Mesendoderm (in vitro differentiated cells): Measurements from ENCODE around the gene GEMIN8.
A peak's percentile ranks its signal among the peaks of the same experiment; 100 is the strongest.

Experiments used
- DNase-seq: peaks from one replicate; pipeline ENCODE4 v3.0.0; 2013
- H2AK5ac ChIP-seq: 2 replicates; pipeline ENCODE4 v1.6.1; 2013; ENCODE audit warnings: low read length, inconsistent platforms
- H2BK120ac ChIP-seq: 2 replicates; pipeline ENCODE4 v1.6.1; 2013; ENCODE audit warnings: low read depth, mild to moderate bottlenecking, low read length, moderate library complexity, mixed read lengths
- H2BK15ac ChIP-seq: replicated peaks from 2 replicates; pipeline ENCODE4 v1.6.1; 2013; ENCODE audit warnings: low read depth, mild to moderate bottlenecking, moderate library complexity
- H2BK5ac ChIP-seq: 2 replicates; pipeline ENCODE4 v1.6.1; 2013; ENCODE audit warnings: low read length, inconsistent platforms
- H3K18ac ChIP-seq: 2 replicates; pipeline ENCODE4 v1.6.1; 2013; ENCODE audit warnings: mild to moderate bottlenecking, low read length, mixed read lengths
- H3K23ac ChIP-seq: one replicate; pipeline ENCODE4 v1.6.1; 2013; ENCODE audit warnings: low read length
- H3K27ac ChIP-seq: 2 replicates; pipeline ENCODE4 v1.5.1; 2013; ENCODE audit warnings: low read depth, mild to moderate bottlenecking, inconsistent platforms, low read length, moderate library complexity
- H3K27me3 ChIP-seq: 2 replicates; pipeline ENCODE4 v1.6.1; 2013; ENCODE audit warnings: low read length, control low read depth, mild to moderate bottlenecking, inconsistent platforms; ENCODE audit not compliant: insufficient read depth, poor library complexity
- H3K36me3 ChIP-seq: 2 replicates; pipeline ENCODE4 v1.6.1; 2013; ENCODE audit warnings: low read length, inconsistent platforms; ENCODE audit not compliant: control insufficient read depth, insufficient read depth
- H3K4ac ChIP-seq: one replicate; pipeline ENCODE4 v1.6.1; 2013; ENCODE audit warnings: low read depth, mild to moderate bottlenecking, low read length, moderate library complexity
- H3K4me1 ChIP-seq: 2 replicates; pipeline ENCODE4 v1.6.1; 2013; ENCODE audit warnings: low read depth, low read length, inconsistent platforms; ENCODE audit not compliant: control insufficient read depth
- H3K4me2 ChIP-seq: 2 replicates; pipeline ENCODE4 v1.6.1; 2013; ENCODE audit warnings: low read length
- H3K4me3 ChIP-seq: 2 replicates; pipeline ENCODE4 v1.5.1; 2013; ENCODE audit warnings: mild to moderate bottlenecking, low read length
- H3K56ac ChIP-seq: one replicate; pipeline ENCODE4 v1.6.1; 2013; ENCODE audit warnings: low read length
- H3K79me1 ChIP-seq: 2 replicates; pipeline ENCODE4 v1.6.1; 2013; ENCODE audit warnings: low read length, inconsistent platforms
- H3K79me2 ChIP-seq: 2 replicates; pipeline ENCODE4 v1.6.1; 2013; ENCODE audit warnings: mild to moderate bottlenecking, low read length; ENCODE audit not compliant: control insufficient read depth, insufficient read depth
- H3K9ac ChIP-seq: 2 replicates; pipeline ENCODE4 v1.6.1; 2013; ENCODE audit warnings: low read length, inconsistent platforms
- H4K5ac ChIP-seq: one replicate; pipeline ENCODE4 v1.6.1; 2013; ENCODE audit warnings: low read length
- H4K8ac ChIP-seq: one replicate; pipeline ENCODE4 v1.6.1; 2013; ENCODE audit warnings: low read depth, mild to moderate bottlenecking, control low read depth, low read length, moderate library complexity
- WGBS: extraction: QIAGEN DNeasy Blood & Tissue Kit; methylation state at CpG from one replicate; pipeline ENCODE4 v1.1.7; 2013; ENCODE audit warnings: low lambda C conversion rate, missing lambda C conversion rate; ENCODE audit not compliant: insufficient coverage; ENCODE audit errors: extremely low coverage; 5-methylcytosine and 5-hydroxymethylcytosine counted together

Gene GEMIN8

DNA sequence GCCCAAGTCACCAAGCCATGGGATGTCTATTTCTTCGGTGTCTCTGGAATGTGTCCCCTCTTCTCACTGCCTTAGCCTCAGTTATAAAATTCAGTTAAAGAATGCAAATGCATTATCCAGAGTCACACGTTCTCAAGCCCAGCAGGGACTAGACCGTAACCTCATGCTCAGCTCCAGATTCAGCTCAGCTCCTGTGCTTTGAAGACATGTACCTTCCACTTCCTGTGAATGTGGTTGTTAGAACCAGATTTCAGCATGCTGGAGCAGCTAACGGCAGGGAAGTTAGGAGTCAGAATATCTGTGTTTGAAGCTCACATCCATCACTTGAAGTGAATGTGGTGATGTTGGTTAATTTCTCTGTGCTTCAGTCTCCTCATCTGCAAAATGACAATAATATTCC lies 26.7 kb downstream of the GEMIN8 start:
- Histone ChIP-seq H3K56ac (no peak overlapping the region), H3K18ac (no peak overlapping the region), H3K79me1 (no peaks in the 10 kb centered on the region), H2BK120ac (no peak overlapping the region), H3K4me2 (no peak overlapping the region), H3K27me3 (no peaks in the 10 kb centered on the region), H2AK5ac (no peak overlapping the region), H2BK5ac (no peak overlapping the region), H3K23ac (no peak overlapping the region), H3K4me1 (no peaks in the 10 kb centered on the region), H4K5ac (no peak overlapping the region), H3K4me3 (no peak overlapping the region), H3K36me3 (no peaks in the 10 kb centered on the region), H4K8ac (no peak overlapping the region), H3K79me2 (no peaks in the 10 kb centered on the region), H3K9ac (no peak overlapping the region), H2BK15ac (no peak overlapping the region), H3K4ac (no peak overlapping the region), H3K27ac (no peak overlapping the region)
- no peak for DNase-seq
- no CpG with 5 or more reads among the region's 4 CpGs for WGBS

- Histone ChIP-seq H2BK15ac (no peak overlapping the region), H3K9ac (no peak overlapping the region), H3K4ac (no peak overlapping the region), H3K79me1 (no peaks in the 10 kb centered on the region), H3K79me2 (no peaks in the 10 kb centered on the region), H3K23ac (no peak overlapping the region), H4K5ac (no peak overlapping the region), H3K27me3 (no peaks in the 10 kb centered on the region), H2BK120ac (no peak overlapping the region), H3K27ac (no peak overlapping the region), H3K4me1 (no peaks in the 10 kb centered on the region), H3K56ac (no peak overlapping the region), H4K8ac (no peak overlapping the region), H3K4me3 (no peak overlapping the region), H2AK5ac (no peak overlapping the region), H3K36me3 (no peaks in the 10 kb centered on the region), H2BK5ac (no peak overlapping the region), H3K4me2 (no peak overlapping the region), H3K18ac (no peak overlapping the region)
- no CpG with 5 or more reads among the region's 6 CpGs for WGBS
- DNase-seq, result no peak
Observed at GRCh38 chrX:13996650-13997049, 33.0 kb downstream of the GEMIN8 start.

GRCh38 chrX:13994536-13995080 lies 35.1 kb downstream of the GEMIN8 start:
- H3K56ac ChIP-seq, result no peak overlapping the region
- H3K79me1 ChIP-seq, result no peaks in the 10 kb centered on the region
- H3K27ac ChIP-seq, result no peak overlapping the region
- H3K79me2 ChIP-seq, result no peaks in the 10 kb centered on the region
- no peak overlapping the region for H3K23ac ChIP-seq
- no peak overlapping the region for H2BK5ac ChIP-seq
- no peak overlapping the region for H3K4me2 ChIP-seq
- WGBS, result no CpG with 5 or more reads among the region's 3 CpGs
- no peak overlapping the region for H3K4me3 ChIP-seq
- no peak overlapping the region for H3K18ac ChIP-seq
- no peaks in the 10 kb centered on the region for H3K4me1 ChIP-seq
- H2BK120ac ChIP-seq, result no peak overlapping the region
- no peak for DNase-seq
- H3K4ac ChIP-seq, result no peak overlapping the region
- no peak overlapping the region for H3K9ac ChIP-seq
- no peak overlapping the region for H2BK15ac ChIP-seq
- H4K8ac ChIP-seq, result no peak overlapping the region
- H3K36me3 ChIP-seq, result no peaks in the 10 kb centered on the region
- no peak overlapping the region for H2AK5ac ChIP-seq
- H4K5ac ChIP-seq, result no peak overlapping the region
- H3K27me3 ChIP-seq, result no peaks in the 10 kb centered on the region

DNA sequence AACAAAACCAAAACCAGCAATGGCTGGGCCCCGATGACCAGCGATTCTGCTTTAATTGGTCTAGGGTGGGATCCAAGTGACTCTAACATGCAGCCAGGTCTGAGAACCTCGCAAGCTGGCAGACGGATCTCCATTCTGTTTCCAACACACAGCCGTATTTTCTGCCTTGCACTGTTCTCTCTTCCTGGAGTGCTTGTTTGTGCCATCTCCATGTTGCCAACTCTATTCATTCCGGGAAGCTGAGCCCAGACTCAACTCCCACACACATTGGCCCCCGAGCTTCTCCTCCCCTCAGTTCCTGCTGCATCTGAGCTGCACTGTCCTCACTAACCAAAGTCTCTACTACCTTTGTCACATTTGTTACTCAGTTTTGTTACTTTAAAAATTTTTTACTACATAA lies 35.6 kb downstream of the GEMIN8 start:
- no peak for DNase-seq
- Histone ChIP-seq H3K56ac (no peak overlapping the region), H2BK15ac (no peak overlapping the region), H2BK5ac (no peak overlapping the region), H4K8ac (no peak overlapping the region), H2BK120ac (no peak overlapping the region), H3K23ac (no peak overlapping the region), H3K36me3 (no peaks in the 10 kb centered on the region), H3K27me3 (no peaks in the 10 kb centered on the region), H3K18ac (no peak overlapping the region), H2AK5ac (no peak overlapping the region), H3K9ac (no peak overlapping the region), H3K4me1 (no peaks in the 10 kb centered on the region), H3K79me2 (no peaks in the 10 kb centered on the region), H3K4ac (no peak overlapping the region), H3K27ac (no peak overlapping the region), H3K79me1 (no peaks in the 10 kb centered on the region), H3K4me3 (no peak overlapping the region), H3K4me2 (no peak overlapping the region), H4K5ac (no peak overlapping the region)
- WGBS, result no CpG with 5 or more reads among the region's 7 CpGs

- no peaks in the 10 kb centered on the region for H3K79me1 ChIP-seq
- no CpG with 5 or more reads among the region's 3 CpGs for WGBS
- no peaks in the 10 kb centered on the region for H3K79me2 ChIP-seq
- no peak overlapping the region for H3K23ac ChIP-seq
- H3K4me3 ChIP-seq, result no peak overlapping the region
- H3K9ac ChIP-seq, result no peak overlapping the region
- H4K5ac ChIP-seq, result no peak overlapping the region
- no peak overlapping the region for H2BK120ac ChIP-seq
- no peak overlapping the region for H3K18ac ChIP-seq
- H4K8ac ChIP-seq, result no peak overlapping the region
- no peaks in the 10 kb centered on the region for H3K27me3 ChIP-seq
- no peak overlapping the region for H3K56ac ChIP-seq
- no peak for DNase-seq
- no peak overlapping the region for H2AK5ac ChIP-seq
- no peaks in the 10 kb centered on the region for H3K4me1 ChIP-seq
- H3K27ac ChIP-seq, result no peak overlapping the region
- no peak overlapping the region for H3K4me2 ChIP-seq
- no peaks in the 10 kb centered on the region for H3K36me3 ChIP-seq
- no peak overlapping the region for H2BK15ac ChIP-seq
- H2BK5ac ChIP-seq, result no peak overlapping the region
- peak overlapping the region; percentile 4 for H3K4ac ChIP-seq
Observed at GRCh38 chrX:13990126-13990800, 39.4 kb downstream of the GEMIN8 start.
